Colonic mucosa (tissue), 4 donors: ENCODE measurements around the gene PHLDB2. TPM values are rescaled to one million over a fixed set of nuclear protein-coding genes. Genes with fewer than 3 reads are reported as not detected.

Experiments used
- DNase-seq: peaks from one replicate; pipeline ENCODE4 v3.0.0-alpha.2; 2020
- H3K27ac ChIP-seq: fragments of 200-600 bp; one replicate; pipeline ENCODE4 v1.8.0; 2021
- H3K27me3 ChIP-seq: fragments of 200-600 bp; one replicate; pipeline ENCODE4 v1.8.0; 2021
- H3K36me3 ChIP-seq: fragments of 200-600 bp; one replicate; pipeline ENCODE4 v1.8.0; 2021
- H3K4me1 ChIP-seq: fragments of 200-600 bp; one replicate; pipeline ENCODE4 v1.8.0; 2021; ENCODE audit warnings: mild to moderate bottlenecking
- H3K4me3 ChIP-seq: fragments of 200-600 bp; one replicate; pipeline ENCODE4 v1.8.0; 2021
- H3K9ac ChIP-seq, 2 donors: one replicate each; pipeline ENCODE4 v1.7.0; 2013; ENCODE audit warnings: control low read depth in 2 of 2, low read depth in 2 of 2, low read length in 2 of 2
- H3K9me3 ChIP-seq: fragments of 200-600 bp; one replicate; pipeline ENCODE4 v1.8.0; 2021
- intact Hi-C: fragments of 100-400 bp; cut with DNase I; formaldehyde crosslinking; loops from one replicate; pipeline ENCODE4 v1.14.1; 2022
- total RNA-seq, 2 donors: library from RNA; stranded (reverse); fragmentation: NEBNext Ultra II Directional in 1 of 2; extraction: Animal tissue kit (Norgen Biotek cat#: 25700) in 1 of 2; gene quantifications; one replicate each; pipeline ENCODE4 v1.2.1, GENCODE V29; 2021
- TF ChIP-seq, protein P1 (sequence below): fragments of 200-600 bp; IDR thresholded peaks from one replicate; pipeline ENCODE4 v1.8.0; 2022; ENCODE audit warnings: antibody characterized with exemption, mild to moderate bottlenecking
- donor health status: healthy.
- donor health status: DM: no; HTN: no; CAD: no.
- donor health status: DM: no; HTN: no; CAD: no.

PHLDB2 gene
- total RNA-seq, 2 donors from 2014 or later, result 3.1 to 33.4 TPM

DNA sequence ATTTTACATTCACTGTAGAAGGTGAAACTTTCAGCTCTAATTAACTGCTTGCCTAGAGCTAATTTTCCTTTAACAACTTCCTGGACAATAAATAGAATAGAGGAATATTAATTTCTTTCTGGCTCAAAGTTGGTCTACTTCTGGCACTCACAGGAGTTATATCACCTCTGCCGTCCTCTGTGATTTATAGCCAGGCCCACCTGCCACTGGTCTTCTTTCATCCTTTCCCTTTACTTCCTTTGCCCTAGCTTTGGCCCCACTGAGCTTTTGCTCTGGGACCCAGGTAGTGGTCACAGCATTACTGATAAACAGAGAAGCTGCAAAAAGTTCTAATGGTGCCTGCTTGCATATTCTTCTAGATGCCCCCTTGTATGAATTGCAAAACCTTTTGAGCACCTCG lies 70.4 kb downstream of the PHLDB2 start:
- TF ChIP-seq, protein P1, sequence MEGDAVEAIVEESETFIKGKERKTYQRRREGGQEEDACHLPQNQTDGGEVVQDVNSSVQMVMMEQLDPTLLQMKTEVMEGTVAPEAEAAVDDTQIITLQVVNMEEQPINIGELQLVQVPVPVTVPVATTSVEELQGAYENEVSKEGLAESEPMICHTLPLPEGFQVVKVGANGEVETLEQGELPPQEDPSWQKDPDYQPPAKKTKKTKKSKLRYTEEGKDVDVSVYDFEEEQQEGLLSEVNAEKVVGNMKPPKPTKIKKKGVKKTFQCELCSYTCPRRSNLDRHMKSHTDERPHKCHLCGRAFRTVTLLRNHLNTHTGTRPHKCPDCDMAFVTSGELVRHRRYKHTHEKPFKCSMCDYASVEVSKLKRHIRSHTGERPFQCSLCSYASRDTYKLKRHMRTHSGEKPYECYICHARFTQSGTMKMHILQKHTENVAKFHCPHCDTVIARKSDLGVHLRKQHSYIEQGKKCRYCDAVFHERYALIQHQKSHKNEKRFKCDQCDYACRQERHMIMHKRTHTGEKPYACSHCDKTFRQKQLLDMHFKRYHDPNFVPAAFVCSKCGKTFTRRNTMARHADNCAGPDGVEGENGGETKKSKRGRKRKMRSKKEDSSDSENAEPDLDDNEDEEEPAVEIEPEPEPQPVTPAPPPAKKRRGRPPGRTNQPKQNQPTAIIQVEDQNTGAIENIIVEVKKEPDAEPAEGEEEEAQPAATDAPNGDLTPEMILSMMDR, result no peak
- Histone ChIP-seq H3K27me3 (no peaks in the 10 kb centered on the region), H3K4me1 (no peaks in the 10 kb centered on the region), H3K9me3 (no peaks in the 10 kb centered on the region), H3K4me3 (no peak overlapping the region), H3K27ac (no peak overlapping the region), H3K36me3 (no peaks in the 10 kb centered on the region), H3K9ac (no peak overlapping the region)
- no peak for DNase-seq
- intact Hi-C loops, result no loop called here

DNA sequence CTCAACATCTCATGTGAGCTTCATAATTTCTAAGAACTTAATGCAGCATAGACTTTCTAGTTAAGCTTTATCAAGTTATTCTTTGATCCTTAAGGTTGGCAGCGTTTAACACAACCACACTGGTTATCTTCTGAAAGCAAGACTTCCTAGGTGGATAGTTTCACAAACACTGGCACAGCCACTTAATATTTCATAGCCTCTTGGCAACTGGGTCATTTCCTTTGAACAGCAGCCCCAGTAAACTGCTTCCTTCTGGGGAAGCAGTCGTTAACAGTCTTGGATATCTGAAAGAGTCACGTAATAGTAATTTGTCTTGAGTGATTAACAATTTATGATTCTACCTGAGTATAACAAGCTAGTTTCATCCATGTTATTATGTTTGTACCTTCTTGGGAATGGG lies 73.9 kb downstream of the PHLDB2 start:
- Histone ChIP-seq H3K4me3 (no peak overlapping the region), H3K9me3 (no peaks in the 10 kb centered on the region), H3K27me3 (no peaks in the 10 kb centered on the region), H3K36me3 (no peaks in the 10 kb centered on the region), H3K4me1 (no peaks in the 10 kb centered on the region), H3K27ac (no peak overlapping the region), H3K9ac (no peak overlapping the region)
- TF ChIP-seq, protein P1, result no peak
- no peak for DNase-seq
- intact Hi-C loops, result no loop called here

DNA sequence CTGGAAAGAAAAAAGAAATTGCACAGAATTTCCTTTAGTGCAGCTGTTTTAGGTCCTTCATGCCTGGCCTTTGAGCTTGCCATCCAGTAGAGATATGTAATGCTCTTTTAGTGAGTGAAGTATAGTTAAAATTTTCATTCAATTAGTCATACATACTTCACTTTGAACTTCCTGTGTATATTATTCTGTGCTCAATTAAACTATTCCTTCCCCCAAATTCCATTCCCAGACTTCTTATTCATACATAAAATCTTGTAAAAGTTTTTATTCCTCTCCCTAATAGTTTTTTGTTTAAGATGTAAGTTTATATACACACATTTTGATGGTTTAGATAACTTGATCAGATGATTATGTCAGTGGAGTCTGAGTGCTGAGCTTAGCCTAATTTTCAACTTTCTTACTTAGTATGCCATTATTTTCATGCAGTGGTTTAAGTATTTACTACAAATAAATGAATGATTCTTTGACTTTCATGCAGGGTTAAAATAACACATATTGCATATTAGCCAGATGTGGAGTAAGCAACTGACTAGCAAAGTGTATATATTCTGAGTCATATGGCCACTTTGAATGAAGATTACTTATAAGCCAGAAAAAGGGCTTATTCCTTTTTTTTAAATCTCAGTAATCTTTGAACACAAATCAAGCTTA lies 77.3 kb downstream of the PHLDB2 start:
- Histone ChIP-seq H3K9ac (no peak overlapping the region), H3K27ac (no peak overlapping the region), H3K27me3 (no peaks in the 10 kb centered on the region), H3K4me3 (no peak overlapping the region), H3K9me3 (no peaks in the 10 kb centered on the region), H3K36me3 (no peaks in the 10 kb centered on the region), H3K4me1 (no peaks in the 10 kb centered on the region)
- no peak for DNase-seq
- intact Hi-C loops, result no loop called here
- TF ChIP-seq, protein P1, result no peak

DNA sequence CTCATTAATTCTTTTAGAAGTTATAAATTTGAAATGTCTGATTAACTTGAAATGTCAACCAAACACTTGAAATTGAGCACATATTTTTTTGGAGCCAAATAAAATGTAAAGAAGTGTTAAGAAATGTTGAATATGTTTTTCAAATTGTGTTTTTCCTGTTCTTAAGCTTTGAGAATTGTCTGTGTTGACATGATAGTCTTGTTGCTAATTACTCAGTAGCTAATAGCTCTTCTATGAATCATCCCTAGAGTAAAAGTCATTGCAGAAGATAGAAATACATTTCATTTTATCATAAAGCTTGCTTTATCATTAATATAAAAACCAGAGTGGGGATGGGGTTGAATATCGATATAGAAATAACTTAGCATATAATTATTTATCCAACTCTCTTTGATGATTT lies 77.9 kb downstream of the PHLDB2 start:
- Histone ChIP-seq H3K4me1 (no peaks in the 10 kb centered on the region), H3K9ac (no peak overlapping the region), H3K27ac (no peak overlapping the region), H3K9me3 (no peaks in the 10 kb centered on the region), H3K36me3 (no peaks in the 10 kb centered on the region), H3K4me3 (no peak overlapping the region), H3K27me3 (no peaks in the 10 kb centered on the region)
- TF ChIP-seq, protein P1, result no peak
- no peak for DNase-seq
- intact Hi-C loops, result no loop called here

- no peaks in the 10 kb centered on the region for H3K9me3 ChIP-seq
- intact Hi-C loops, result no loop called here
- H3K27ac ChIP-seq, result no peak overlapping the region
- H3K9ac ChIP-seq, result no peak overlapping the region
- no peaks in the 10 kb centered on the region for H3K36me3 ChIP-seq
- H3K4me3 ChIP-seq, result no peak overlapping the region
- H3K27me3 ChIP-seq, result no peaks in the 10 kb centered on the region
- TF ChIP-seq, protein P1, result no peak
- DNase-seq, result no peak
- no peaks in the 10 kb centered on the region for H3K4me1 ChIP-seq
Observed at GRCh38 chr3:111937871-111938270, 78.8 kb downstream of the PHLDB2 start.
